ENCODE data around the gene ZNF287. TPM values are rescaled to one million over a fixed set of nuclear protein-coding genes. Genes with fewer than 3 reads are reported as not detected.
"Not testable (repeated sequence)": the region's sequence is repeated elsewhere in the genome, so short reads cannot be mapped to it uniquely, and the experiment has no call there.

Gene ZNF287
- 27.3 TPM for total RNA-seq

GRCh38 chr17:16568541-16569357 lies at the start of gene ZNF287:
Gene ZNF287 (minus strand): TSS chr17:16569204. CDS start chr17:16567731, 1,473 bp downstream.
- DNase-seq (ENCODE audit: low spot score in 2 of 2), result peak; percentile 95 to 98
- FAIRE-seq, result no peak

GRCh38 chr17:16617481-16618060 lies 48.6 kb upstream of the ZNF287 start:
- no peak for FAIRE-seq
- no peak for DNase-seq (ENCODE audit: low spot score in 2 of 2)

- no peak for FAIRE-seq
- no peak for DNase-seq (ENCODE audit: low spot score in 2 of 2)
These were observed 30.5 kb upstream of the ZNF287 start for GRCh38 chr17:16599537-16599936.

GRCh38 chr17:16593356-16594102 lies 24.5 kb upstream of the ZNF287 start:
- no peak for DNase-seq (ENCODE audit: low spot score in 2 of 2)
- no peak for FAIRE-seq

- DNase-seq (ENCODE audit: low spot score in 2 of 2) (peak; percentile 78 to 87), FAIRE-seq (no peak)
These were observed 20.3 kb upstream of the ZNF287 start for GRCh38 chr17:16589097-16589969.

DNA sequence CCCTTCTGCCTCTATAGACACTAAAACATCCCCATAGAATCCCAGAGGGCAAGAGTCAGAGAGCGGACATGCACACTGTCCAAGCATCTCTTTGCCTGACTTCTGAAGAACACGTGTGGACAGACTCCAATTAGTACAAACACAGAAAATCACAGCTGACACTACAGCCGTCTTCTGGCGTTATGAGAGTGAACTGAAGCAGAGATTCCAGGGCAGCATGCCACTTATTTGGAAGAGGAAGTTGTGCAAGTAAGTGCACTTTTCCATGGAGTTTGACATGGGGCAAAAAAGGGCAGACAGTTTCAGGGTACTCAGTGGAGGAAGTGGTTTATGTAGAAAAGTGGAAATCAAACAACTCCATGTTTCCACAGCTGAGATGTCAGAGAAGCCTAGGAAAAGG lies 16.8 kb upstream of the ZNF287 start:
- DNase-seq (ENCODE audit: low spot score in 2 of 2) (no peak), FAIRE-seq (no peak)

- no peak for FAIRE-seq
- peak; percentile 80 to 97 for DNase-seq (ENCODE audit: low spot score in 2 of 2)
These were observed 15.4 kb upstream of the ZNF287 start for GRCh38 chr17:16584273-16584995.

DNA sequence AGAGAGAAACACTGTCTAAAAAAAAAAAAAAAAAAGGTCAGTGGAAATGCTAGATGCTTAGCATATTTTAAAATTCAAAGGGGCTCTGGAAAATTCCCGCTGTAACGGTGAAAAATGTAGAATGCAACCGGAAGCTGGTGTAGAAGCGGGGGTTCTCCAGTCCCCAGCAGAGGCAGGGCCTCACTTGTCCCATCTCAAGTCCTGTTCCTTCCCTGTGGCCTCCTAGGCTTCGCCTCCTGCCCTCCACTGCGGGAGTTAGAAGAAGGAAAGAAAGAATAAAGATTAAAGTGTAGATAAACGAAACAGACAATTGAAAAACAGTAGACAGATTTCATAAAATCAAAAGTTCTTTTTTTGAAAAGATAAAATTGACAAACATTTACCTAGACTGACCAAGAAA lies 14.8 kb upstream of the ZNF287 start:
- no peak for FAIRE-seq
- DNase-seq (ENCODE audit: low spot score in 2 of 2), result no peak

GRCh38 chr17:16573466-16573865 lies 4.5 kb upstream of the ZNF287 start:
- FAIRE-seq (no peak), DNase-seq (ENCODE audit: low spot score in 2 of 2) (no peak)

GRCh38 chr17:16569358-16569712 lies 331 bp upstream of the ZNF287 start:
- FAIRE-seq, result no peak
- DNase-seq (ENCODE audit: low spot score in 2 of 2), result no peak

- FAIRE-seq (no peak), DNase-seq (ENCODE audit: low spot score in 2 of 2) (no peak)
These were observed 16.4 kb downstream of the ZNF287 start for GRCh38 chr17:16552637-16553045.

- FAIRE-seq (no peak), DNase-seq (ENCODE audit: low spot score in 2 of 2) (no peak)
These were observed 16.9 kb downstream of the ZNF287 start for GRCh38 chr17:16551878-16552636.

- no peak for FAIRE-seq
These were observed 31.9 kb downstream of the ZNF287 start for GRCh38 chr17:16537130-16537458.

GRCh38 chr17:16534236-16534635 lies 34.8 kb downstream of the ZNF287 start:
- FAIRE-seq (no peak), DNase-seq (ENCODE audit: low spot score in 2 of 2) (no peak)

More at GRCh38 chr17:16537130-16537458, 31.9 kb downstream of the ZNF287 start:
- DNase-seq (ENCODE audit: low spot score in 2 of 2), result no peak

DNA sequence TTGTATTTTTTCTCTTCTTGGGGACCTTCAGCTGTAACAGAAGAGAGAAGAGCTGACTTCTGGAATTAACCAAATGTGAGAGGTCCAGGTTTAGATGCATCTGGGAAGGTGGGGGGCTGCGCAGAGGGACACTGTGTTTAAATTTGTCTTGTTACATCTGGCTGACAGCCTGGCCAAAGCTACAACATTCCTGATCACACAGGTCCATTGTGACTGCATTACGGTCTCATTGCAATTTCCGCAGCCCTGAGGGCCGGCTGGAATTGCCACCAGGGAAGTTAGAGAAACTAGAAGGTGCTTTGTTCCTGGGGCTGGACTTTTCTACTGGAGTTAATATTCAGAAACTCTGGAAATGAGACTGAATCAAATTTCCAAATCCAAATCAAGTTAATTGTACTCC lies 39.1 kb downstream of the ZNF287 start:
- FAIRE-seq (no peak), DNase-seq (ENCODE audit: low spot score in 2 of 2) (no peak)

- DNase-seq (ENCODE audit: low spot score in 2 of 2) (no peak), FAIRE-seq (no peak)
These were observed 41.7 kb downstream of the ZNF287 start for GRCh38 chr17:16527298-16527697.

DNA sequence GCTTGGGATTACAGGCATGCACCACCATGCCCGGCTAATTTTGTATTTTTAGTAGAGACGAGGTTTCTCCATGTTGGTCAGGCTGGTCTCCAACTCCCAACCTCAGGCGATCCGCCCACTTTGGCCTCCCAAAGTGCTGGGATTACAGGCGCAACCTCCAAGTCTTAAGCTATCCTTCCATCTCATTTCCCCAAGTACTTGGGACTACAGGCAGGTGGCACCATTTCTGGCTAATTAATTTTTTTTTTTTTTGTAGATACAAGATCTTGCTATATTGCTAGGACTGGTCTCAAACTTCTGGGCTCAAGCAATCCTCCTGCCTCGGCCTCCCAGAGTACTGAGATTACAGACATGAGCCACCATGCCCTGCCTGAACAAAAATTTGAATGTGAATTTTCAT lies 43.4 kb downstream of the ZNF287 start:
- not testable (repeated sequence) for DNase-seq (ENCODE audit: low spot score in 2 of 2); FAIRE-seq

DNA sequence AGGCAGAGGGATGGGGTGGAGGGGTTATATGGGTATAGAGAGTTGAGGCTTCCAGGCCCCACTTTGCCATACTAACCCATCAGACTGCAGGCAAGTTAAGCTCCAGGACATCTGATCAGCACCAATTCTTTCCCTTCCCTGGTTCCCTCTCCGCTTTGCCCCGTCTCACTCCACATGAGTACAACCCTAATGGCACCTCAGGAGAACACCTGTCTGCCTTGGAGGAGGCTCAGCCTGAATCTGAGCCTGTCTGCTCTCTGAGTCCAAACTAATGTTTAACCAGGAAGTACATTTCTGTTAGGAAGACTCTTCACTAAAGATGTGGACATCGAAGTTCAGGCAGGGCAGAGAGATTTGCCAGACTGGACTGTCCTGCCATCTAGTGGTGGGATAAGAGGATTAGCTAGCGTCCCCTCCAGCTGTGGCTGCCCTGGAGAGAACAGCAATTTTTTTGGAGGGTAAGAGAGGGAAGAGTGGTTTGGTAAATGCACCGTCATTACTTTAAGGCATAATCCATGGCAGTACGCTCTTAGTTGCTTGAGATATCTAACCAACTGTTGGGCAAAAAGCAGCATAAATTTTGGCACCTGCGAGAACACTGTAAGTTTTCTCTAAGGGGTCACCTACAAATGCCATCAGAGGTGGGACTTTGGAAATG lies 47.8 kb downstream of the ZNF287 start:
- FAIRE-seq (no peak), DNase-seq (ENCODE audit: low spot score in 2 of 2) (peak; percentile 57 to 83)

- FAIRE-seq (no peak), DNase-seq (ENCODE audit: low spot score in 2 of 2) (no peak)
These were observed 50.0 kb downstream of the ZNF287 start for GRCh38 chr17:16519021-16519420.

Measured in frontal cortex (tissue), 4 donors.